NT2/D1 (cell line): ENCODE results near the gene LPCAT4.

Experiments
- YY1 ChIP-seq: IDR thresholded peaks from 2 replicates; pipeline ENCODE4 v1.6.1; 2011; ENCODE audit not compliant: insufficient read length, insufficient read depth
- ZNF274 ChIP-seq: IDR thresholded peaks from 2 replicates; pipeline ENCODE4 v1.6.1; 2011; ENCODE audit warnings: mild to moderate bottlenecking, low read depth, low read length

DNA sequence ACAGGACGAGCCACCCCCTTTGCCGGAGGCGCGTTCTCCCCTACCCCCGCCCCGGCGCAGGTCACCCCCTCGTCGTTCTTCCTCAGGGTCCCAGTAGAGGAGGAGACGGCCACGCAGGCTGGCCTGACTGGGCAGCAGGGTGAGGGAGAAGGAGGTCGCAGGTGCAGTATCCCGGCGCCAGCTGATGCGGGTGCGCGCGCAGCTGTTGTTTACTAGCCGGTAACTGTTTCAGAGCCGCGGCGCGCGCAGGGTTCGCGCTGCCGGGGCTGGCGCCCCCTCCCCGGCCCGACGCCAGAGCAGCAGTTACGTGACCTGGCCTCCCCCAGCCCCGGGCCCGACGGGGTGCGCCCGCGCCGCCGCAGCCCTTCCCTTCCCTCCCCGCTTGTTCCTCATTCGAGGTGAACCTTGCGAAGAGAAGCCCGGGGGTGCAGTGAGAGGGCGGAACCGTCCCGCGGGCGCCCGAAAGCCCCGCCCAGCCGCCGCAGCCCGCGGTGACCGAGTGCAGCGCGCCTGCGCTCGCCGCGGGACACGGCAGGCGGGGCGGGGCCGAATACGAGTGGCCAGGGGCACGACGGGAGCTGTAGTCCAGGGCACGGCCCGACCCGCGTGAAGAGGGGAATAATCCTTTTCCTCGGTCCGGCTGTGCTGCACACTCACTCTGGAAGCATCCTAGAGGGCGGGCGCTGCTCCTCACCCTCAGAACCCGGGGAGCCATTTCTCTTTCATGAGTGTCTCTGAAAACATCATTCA is 29.3 kb downstream of the LPCAT4 start, which contains the start of gene SLC12A6:
- TF ChIP-seq ZNF274 (no peak), YY1 (no peak)
